Measurements from ENCODE around the gene AMN1. TPM values are rescaled to one million over a fixed set of nuclear protein-coding genes. Genes with fewer than 3 reads are reported as not detected.
"Not testable (repeated sequence)": the region's sequence is repeated elsewhere in the genome, so short reads cannot be mapped to it uniquely, and the experiment has no call there.

AMN1 gene
- polyA plus RNA-seq, 1 donor (not counting 4 experiments of a cell fraction or from before 2014, with no cell fraction given): 11.3 TPM

- no peak for FAIRE-seq
- dilution Hi-C loops (cut with MboI; ENCODE audit: extremely low pct_ligation_motif_present, low sequenced_read_pairs): no loop called here
These were observed 15.9 kb downstream of the AMN1 start for GRCh38 chr12:31712877-31713276.

GRCh38 chr12:31710021-31710818, 18.6 kb downstream of the AMN1 start:
- no peaks in the 10 kb centered on the region for H3K27me3 ChIP-seq (ENCODE audit: control insufficient read depth, extremely low read depth, insufficient read depth, low read length)
- H3K9me1 ChIP-seq (ENCODE audit: control insufficient read depth, extremely low read depth, insufficient read depth, low read length): no peaks in the 10 kb centered on the region
- no peak for DNase-seq (ENCODE audit: low read depth, low spot score)
- H3K4me1 ChIP-seq (ENCODE audit: control insufficient read depth, extremely low read depth, insufficient read depth, low read length): no peaks in the 10 kb centered on the region
- TF ChIP-seq CTCF (optimal IDR thresholded peaks at IDR 0.05 in 1 of 3, IDR thresholded peaks at IDR 0.05 in 1 of 3, conservative IDR thresholded peaks at IDR 0.05 in 1 of 3; ENCODE audit: extremely low read depth in 1 of 3, insufficient read depth in 2 of 3, low read length in 3 of 3) (no peak), EZH2 (IDR thresholded peaks at IDR 0.05; ENCODE audit: low read length) (no peak)
- FAIRE-seq: no peak
- H3K9ac ChIP-seq (ENCODE audit: control insufficient read depth, extremely low read depth, insufficient read depth, low read length): no peak overlapping the region
- no peaks in the 10 kb centered on the region for H3K79me2 ChIP-seq (ENCODE audit: control insufficient read depth, insufficient read depth, low read length)
- H3K9me3 ChIP-seq (ENCODE audit: control insufficient read depth, low read depth, low read length): no peaks in the 10 kb centered on the region
- dilution Hi-C loops (cut with MboI; ENCODE audit: extremely low pct_ligation_motif_present, low sequenced_read_pairs): no loop called here
- no peaks in the 10 kb centered on the region for H4K20me1 ChIP-seq (ENCODE audit: control insufficient read depth, extremely low read depth, insufficient read depth, low read length)
- no peak overlapping the region for H3K4me3 ChIP-seq (ENCODE audit: control insufficient read depth in 2 of 3, extremely low read depth in 1 of 3, insufficient read depth in 2 of 3, low read depth in 1 of 3, low read length in 3 of 3)
- no peak overlapping the region for H3K27ac ChIP-seq (ENCODE audit: control insufficient read depth, insufficient read depth, low read length)
- no peak overlapping the region for H2AFZ ChIP-seq (ENCODE audit: control insufficient read depth, low read length)
- H3K4me2 ChIP-seq (ENCODE audit: control insufficient read depth, extremely low read depth, insufficient read depth, low read depth, low read length): no peak overlapping the region
- no peaks in the 10 kb centered on the region for H3K36me3 ChIP-seq (ENCODE audit: control insufficient read depth in 2 of 2, extremely low read depth in 1 of 2, insufficient read depth in 2 of 2, low read length in 2 of 2)

More at GRCh38 chr12:31712877-31713276, 15.9 kb downstream of the AMN1 start:
- no peak overlapping the region for H3K9ac ChIP-seq (ENCODE audit: control insufficient read depth, extremely low read depth, insufficient read depth, low read length)
- H3K4me3 ChIP-seq (ENCODE audit: control insufficient read depth in 2 of 3, extremely low read depth in 1 of 3, insufficient read depth in 2 of 3, low read depth in 1 of 3, low read length in 3 of 3): no peak overlapping the region
- no peak overlapping the region for H2AFZ ChIP-seq (ENCODE audit: control insufficient read depth, low read length)
- no peaks in the 10 kb centered on the region for H4K20me1 ChIP-seq (ENCODE audit: control insufficient read depth, extremely low read depth, insufficient read depth, low read length)
- DNase-seq (ENCODE audit: low read depth, low spot score): no peak
- no peaks in the 10 kb centered on the region for H3K9me3 ChIP-seq (ENCODE audit: control insufficient read depth, low read depth, low read length)
- no peaks in the 10 kb centered on the region for H3K27me3 ChIP-seq (ENCODE audit: control insufficient read depth, extremely low read depth, insufficient read depth, low read length)
- H3K79me2 ChIP-seq (ENCODE audit: control insufficient read depth, insufficient read depth, low read length): no peaks in the 10 kb centered on the region
- no peak overlapping the region for H3K27ac ChIP-seq (ENCODE audit: control insufficient read depth, insufficient read depth, low read length)
- no peak for TF ChIP-seq CTCF (optimal IDR thresholded peaks at IDR 0.05 in 1 of 3, IDR thresholded peaks at IDR 0.05 in 1 of 3, conservative IDR thresholded peaks at IDR 0.05 in 1 of 3; ENCODE audit: extremely low read depth in 1 of 3, insufficient read depth in 2 of 3, low read length in 3 of 3)
- H3K9me1 ChIP-seq (ENCODE audit: control insufficient read depth, extremely low read depth, insufficient read depth, low read length): no peaks in the 10 kb centered on the region
- H3K4me1 ChIP-seq (ENCODE audit: control insufficient read depth, extremely low read depth, insufficient read depth, low read length): no peaks in the 10 kb centered on the region
- H3K4me2 ChIP-seq (ENCODE audit: control insufficient read depth, extremely low read depth, insufficient read depth, low read depth, low read length): no peak overlapping the region
- H3K36me3 ChIP-seq (ENCODE audit: control insufficient read depth in 2 of 2, extremely low read depth in 1 of 2, insufficient read depth in 2 of 2, low read length in 2 of 2): no peaks in the 10 kb centered on the region

GRCh38 chr12:31708118-31708517, 20.7 kb downstream of the AMN1 start:
- H3K4me3 ChIP-seq (ENCODE audit: control insufficient read depth in 2 of 3, extremely low read depth in 1 of 3, insufficient read depth in 2 of 3, low read depth in 1 of 3, low read length in 3 of 3); H2AFZ ChIP-seq (ENCODE audit: control insufficient read depth, low read length); H3K27me3 ChIP-seq (ENCODE audit: control insufficient read depth, extremely low read depth, insufficient read depth, low read length); H3K79me2 ChIP-seq (ENCODE audit: control insufficient read depth, insufficient read depth, low read length); H3K9ac ChIP-seq (ENCODE audit: control insufficient read depth, extremely low read depth, insufficient read depth, low read length); H3K36me3 ChIP-seq (ENCODE audit: control insufficient read depth in 2 of 2, extremely low read depth in 1 of 2, insufficient read depth in 2 of 2, low read length in 2 of 2); dilution Hi-C loops (cut with MboI; ENCODE audit: extremely low pct_ligation_motif_present, low sequenced_read_pairs); H3K27ac ChIP-seq (ENCODE audit: control insufficient read depth, insufficient read depth, low read length); H3K4me2 ChIP-seq (ENCODE audit: control insufficient read depth, extremely low read depth, insufficient read depth, low read depth, low read length); H4K20me1 ChIP-seq (ENCODE audit: control insufficient read depth, extremely low read depth, insufficient read depth, low read length); H3K4me1 ChIP-seq (ENCODE audit: control insufficient read depth, extremely low read depth, insufficient read depth, low read length); H3K9me3 ChIP-seq (ENCODE audit: control insufficient read depth, low read depth, low read length); DNase-seq (ENCODE audit: low read depth, low spot score); FAIRE-seq; H3K9me1 ChIP-seq (ENCODE audit: control insufficient read depth, extremely low read depth, insufficient read depth, low read length): not testable (repeated sequence)

Measured in keratinocyte (primary cell).